Ectodermal cell (in vitro differentiated cells): ENCODE data around the gene CYTL1.

Experiments
- H3K27ac ChIP-seq: 2 replicates; pipeline ENCODE4 v1.7.0; 2013; ENCODE audit warnings: mild to moderate bottlenecking, low read depth, low read length; ENCODE audit not compliant: insufficient read depth, poor library complexity, severe bottlenecking
- H3K27me3 ChIP-seq: 2 replicates; pipeline ENCODE4 v1.7.0; 2013; ENCODE audit warnings: mild to moderate bottlenecking, low read length; ENCODE audit not compliant: insufficient read depth, control insufficient read depth, poor library complexity, severe bottlenecking
- H3K36me3 ChIP-seq: one replicate; pipeline ENCODE4 v1.7.0; 2013; ENCODE audit warnings: low read length; ENCODE audit not compliant: control insufficient read depth, insufficient read depth
- H3K4me1 ChIP-seq: one replicate; pipeline ENCODE4 v1.7.0; 2013; ENCODE audit warnings: low read length; ENCODE audit not compliant: control insufficient read depth, insufficient read depth
- H3K4me3 ChIP-seq: 2 replicates; pipeline ENCODE4 v1.7.0; 2013; ENCODE audit warnings: low read depth, low read length, control low read depth; ENCODE audit not compliant: insufficient read depth
- H3K9me3 ChIP-seq: 2 replicates; pipeline ENCODE4 v1.7.0; 2013; ENCODE audit warnings: mild to moderate bottlenecking, low read length, moderate library complexity; ENCODE audit not compliant: control insufficient read depth
- WGBS, 2 experiments: methylation state at CpG; one replicate each; pipeline ENCODE4 v1.1.7; 2013; ENCODE audit warnings: missing lambda C conversion rate in 2 of 2; 5-methylcytosine and 5-hydroxymethylcytosine counted together

The CYTL1 gene

DNA sequence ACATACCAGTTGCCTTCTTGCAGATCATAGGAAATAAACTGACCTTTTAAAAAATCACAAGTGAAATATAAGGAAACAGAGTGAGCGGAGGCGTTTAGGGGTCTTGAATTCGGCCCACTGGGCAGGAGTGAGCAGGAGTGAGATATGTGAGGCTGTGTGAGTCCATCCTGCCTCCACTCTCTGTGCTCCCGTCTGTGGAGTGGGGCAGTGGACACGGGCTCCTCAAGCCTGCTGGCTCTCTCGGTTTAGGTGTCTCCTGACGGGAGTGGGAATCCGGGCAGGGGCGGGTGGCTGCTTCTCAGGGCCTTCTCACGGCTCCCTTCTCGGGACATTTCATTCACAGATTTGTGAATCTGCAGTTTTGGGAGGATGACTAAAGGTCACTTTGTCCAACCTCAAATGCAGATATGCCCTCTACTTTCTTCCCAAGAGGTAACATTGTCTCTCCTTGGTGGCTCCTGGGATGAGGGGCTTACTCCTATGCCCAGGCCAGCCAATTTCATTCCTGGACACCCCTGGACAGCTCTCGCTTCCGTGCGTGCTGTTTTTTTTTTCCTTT, 27.6 kb downstream of the CYTL1 start:
- Histone ChIP-seq H3K9me3 (no peaks in the 10 kb centered on the region), H3K4me1 (peaks cover 5% of the 10 kb centered on the region), H3K27ac (no peak overlapping the region), H3K36me3 (no peaks in the 10 kb centered on the region), H3K4me3 (no peak overlapping the region), H3K27me3 (no peaks in the 10 kb centered on the region)
- 93 to 94% methylated on average over 14 of the region's 14 CpGs for WGBS, 2 experiments

DNA sequence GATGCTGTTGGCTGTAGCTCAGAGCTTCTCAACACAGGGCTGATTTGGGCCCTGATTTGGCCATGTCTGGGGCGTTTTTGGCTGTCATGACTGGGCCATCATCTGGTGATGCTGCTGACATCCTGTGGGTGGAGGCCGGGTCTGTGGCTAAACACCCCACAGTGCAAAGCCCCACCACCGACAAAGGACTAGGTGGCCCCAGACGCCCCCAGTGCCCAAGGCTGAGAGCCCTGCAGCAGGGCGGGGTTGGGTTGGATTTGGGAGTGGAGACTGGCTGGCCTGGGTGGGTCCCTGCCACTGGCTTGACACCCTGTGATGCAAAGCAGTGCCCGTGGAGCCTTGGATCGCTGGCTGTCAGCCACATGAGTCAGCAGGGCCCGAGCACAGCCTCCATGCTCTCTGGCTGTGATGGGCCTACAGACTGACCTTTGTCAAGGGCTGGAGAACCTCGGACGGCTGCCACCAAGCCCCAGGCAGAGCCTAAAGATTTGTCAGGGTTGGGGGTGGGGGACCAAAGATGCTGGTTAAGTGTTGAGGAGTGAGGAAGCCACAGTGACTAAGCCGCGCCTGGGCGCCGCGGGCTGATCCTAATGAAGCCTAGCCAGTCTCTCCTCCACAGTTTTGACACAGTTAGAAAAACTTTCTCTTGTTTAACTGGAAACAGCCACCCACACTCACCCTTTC, 28.3 kb downstream of the CYTL1 start:
- Histone ChIP-seq H3K27ac (no peak overlapping the region), H3K27me3 (no peaks in the 10 kb centered on the region), H3K36me3 (no peaks in the 10 kb centered on the region), H3K4me3 (no peak overlapping the region), H3K9me3 (no peaks in the 10 kb centered on the region), H3K4me1 (peaks cover 5% of the 10 kb centered on the region)
- 87 to 90% methylated on average over 15 of the region's 15 CpGs for WGBS, 2 experiments

DNA sequence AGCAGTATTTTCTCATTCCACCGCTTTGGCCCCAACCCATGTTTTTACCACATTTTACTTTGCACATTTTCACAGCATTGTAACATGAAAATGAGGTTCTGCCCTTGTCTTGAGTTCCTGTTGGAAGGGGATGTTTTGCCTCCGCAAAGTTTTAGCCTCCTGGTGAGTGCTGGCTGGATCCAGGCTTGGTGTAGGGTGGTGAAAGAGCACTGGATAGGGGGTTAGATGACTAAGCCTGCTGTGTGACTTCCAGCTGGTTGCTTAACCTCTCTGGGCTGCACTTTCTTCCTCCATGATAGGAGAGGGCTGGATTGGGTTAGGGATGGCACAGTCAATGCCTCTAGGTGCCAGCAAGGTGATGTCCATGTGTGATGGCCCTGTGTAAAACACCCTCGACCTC, 28.9 kb downstream of the CYTL1 start:
- H3K4me3 ChIP-seq, result no peak overlapping the region
- no peak overlapping the region for H3K27ac ChIP-seq
- WGBS, 2 experiments, result 85 to 91% methylated on average over 3 of the region's 3 CpGs
- no peaks in the 10 kb centered on the region for H3K27me3 ChIP-seq
- H3K9me3 ChIP-seq, result no peaks in the 10 kb centered on the region
- peaks cover 5% of the 10 kb centered on the region for H3K4me1 ChIP-seq
- no peaks in the 10 kb centered on the region for H3K36me3 ChIP-seq

DNA sequence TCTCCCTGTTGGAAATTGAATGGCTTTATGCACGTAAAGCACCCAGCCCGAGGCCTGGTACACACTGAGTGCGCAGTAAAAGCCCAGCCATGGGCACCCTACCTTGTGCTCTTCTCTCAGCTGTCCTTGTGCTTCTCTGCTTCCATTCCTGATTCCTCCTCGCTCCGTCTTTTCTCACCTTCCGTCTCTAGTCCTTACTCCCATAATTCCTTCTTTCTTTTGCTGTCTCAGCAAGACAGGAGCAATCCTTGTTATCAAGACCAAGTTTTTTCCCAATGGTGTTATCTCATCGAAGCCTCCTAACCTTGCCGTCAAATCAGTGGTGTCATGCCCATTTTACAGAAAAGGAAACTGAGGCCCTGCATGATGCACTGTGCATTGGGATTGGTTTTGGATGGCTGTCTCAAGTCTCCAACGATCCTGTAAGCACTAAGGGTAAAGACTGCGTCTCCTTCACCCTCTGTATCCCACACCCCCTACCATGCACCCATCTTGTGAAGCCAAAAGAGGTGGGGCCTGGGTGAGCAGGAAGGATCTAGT, 30.1 kb downstream of the CYTL1 start:
- H3K4me3 ChIP-seq, result no peak overlapping the region
- no peak overlapping the region for H3K27ac ChIP-seq
- 93 to 95% methylated on average over 8 to 10 of the region's 10 CpGs for WGBS, 2 experiments
- H3K27me3 ChIP-seq, result no peaks in the 10 kb centered on the region
- no peaks in the 10 kb centered on the region for H3K9me3 ChIP-seq
- H3K36me3 ChIP-seq, result no peaks in the 10 kb centered on the region
- peaks cover 5% of the 10 kb centered on the region for H3K4me1 ChIP-seq

DNA sequence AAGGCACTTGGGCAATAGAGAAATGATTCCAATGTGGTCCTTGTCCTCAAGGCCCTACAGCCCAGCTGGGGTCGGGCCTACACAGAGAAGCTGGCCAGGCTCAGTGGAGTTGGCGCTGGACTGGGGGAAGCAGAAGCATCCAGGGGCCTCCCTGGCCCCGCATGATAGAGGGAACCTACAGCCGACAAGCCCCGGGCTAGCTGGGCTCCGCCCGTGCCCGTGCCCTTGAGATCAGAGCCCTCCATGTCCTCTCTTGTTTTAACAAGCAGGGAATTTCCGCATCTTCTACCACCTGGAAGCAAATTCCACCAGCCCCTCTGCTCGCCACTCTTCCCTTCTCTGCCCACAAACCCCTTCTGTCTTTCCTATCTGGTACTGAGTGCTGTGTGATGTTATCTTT, 31.6 kb downstream of the CYTL1 start:
- Histone ChIP-seq H3K27me3 (no peaks in the 10 kb centered on the region), H3K4me1 (peaks cover 5% of the 10 kb centered on the region), H3K9me3 (no peaks in the 10 kb centered on the region), H3K4me3 (no peak overlapping the region), H3K36me3 (no peaks in the 10 kb centered on the region), H3K27ac (no peak overlapping the region)
- WGBS, 2 experiments, result 82 to 86% methylated on average over 9 to 10 of the region's 10 CpGs

DNA sequence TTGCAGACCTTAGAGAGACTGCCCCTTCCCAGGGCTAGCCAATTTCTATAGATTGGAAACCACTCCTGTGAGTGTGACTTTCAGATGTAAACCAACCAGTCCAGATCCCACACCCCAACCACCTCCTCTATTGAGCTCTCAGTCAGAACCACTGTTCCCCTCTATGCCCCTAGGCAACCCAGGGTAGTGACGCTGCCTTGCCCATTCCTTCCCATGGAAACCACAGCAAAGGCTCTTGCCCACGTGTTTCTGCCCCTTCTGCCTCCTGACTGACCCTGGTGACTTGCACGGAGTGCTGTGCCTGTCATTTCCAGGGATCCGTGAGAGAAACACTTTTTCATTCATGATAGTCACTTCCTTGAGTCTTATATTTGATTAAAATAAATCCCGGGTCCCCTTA, 32.4 kb downstream of the CYTL1 start:
- peaks cover 10% of the 10 kb centered on the region for H3K4me1 ChIP-seq
- WGBS, 2 experiments, result 81 to 83% methylated on average over 5 of the region's 5 CpGs
- H3K9me3 ChIP-seq, result no peaks in the 10 kb centered on the region
- no peaks in the 10 kb centered on the region for H3K27me3 ChIP-seq
- H3K27ac ChIP-seq, result no peak overlapping the region
- H3K36me3 ChIP-seq, result no peaks in the 10 kb centered on the region
- no peak overlapping the region for H3K4me3 ChIP-seq

DNA sequence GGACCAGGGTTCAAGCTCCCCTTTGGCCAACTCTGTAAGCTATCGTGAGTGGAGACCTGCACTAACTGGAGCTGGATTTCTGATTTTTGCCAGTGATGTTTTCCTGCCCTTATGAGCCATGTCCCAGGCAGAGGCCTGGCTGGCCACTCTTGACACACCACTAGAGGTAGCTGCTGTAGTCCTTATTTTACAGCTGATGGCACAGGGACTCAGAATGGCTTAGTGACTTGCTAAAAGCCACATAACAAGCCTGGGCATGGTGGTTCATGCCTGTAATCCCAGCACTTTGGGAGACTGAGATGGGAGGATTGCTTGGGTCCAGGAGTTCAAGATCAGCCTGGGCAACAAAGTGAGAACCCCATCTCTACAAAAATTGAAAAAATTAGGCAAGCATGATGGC, 33.4 kb downstream of the CYTL1 start:
- Histone ChIP-seq H3K36me3 (no peaks in the 10 kb centered on the region), H3K9me3 (no peaks in the 10 kb centered on the region), H3K27me3 (no peaks in the 10 kb centered on the region), H3K27ac (no peak overlapping the region), H3K4me3 (no peak overlapping the region), H3K4me1 (peaks cover 11% of the 10 kb centered on the region)
- 90 to 92% methylated on average over 1 of the region's 1 CpG for WGBS, 2 experiments

DNA sequence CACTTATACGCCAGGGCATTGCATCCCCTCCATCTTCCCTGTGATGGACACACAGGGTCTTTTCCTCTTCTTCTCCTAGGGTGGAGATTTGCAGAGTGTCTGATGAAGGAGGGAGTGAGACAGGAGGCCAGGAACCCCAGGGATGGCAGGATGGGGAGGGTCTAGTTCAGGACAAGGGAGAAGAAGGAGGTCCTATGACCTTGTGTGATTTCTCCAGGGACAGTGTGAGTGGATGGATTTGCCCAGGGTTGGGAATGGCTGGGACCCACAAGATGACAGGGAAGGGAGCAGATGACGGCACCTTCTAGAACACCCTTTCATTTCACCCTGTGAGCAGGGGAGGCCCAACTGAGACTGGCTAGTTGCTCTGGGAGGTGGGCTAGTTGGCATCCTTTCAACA, 34.2 kb downstream of the CYTL1 start:
- Histone ChIP-seq H3K4me3 (no peak overlapping the region), H3K9me3 (no peaks in the 10 kb centered on the region), H3K4me1 (peaks cover 10% of the 10 kb centered on the region), H3K27ac (no peak overlapping the region), H3K36me3 (no peaks in the 10 kb centered on the region), H3K27me3 (no peaks in the 10 kb centered on the region)
- WGBS, 2 experiments, result 68 to 86% methylated on average over 1 to 2 of the region's 2 CpGs

DNA sequence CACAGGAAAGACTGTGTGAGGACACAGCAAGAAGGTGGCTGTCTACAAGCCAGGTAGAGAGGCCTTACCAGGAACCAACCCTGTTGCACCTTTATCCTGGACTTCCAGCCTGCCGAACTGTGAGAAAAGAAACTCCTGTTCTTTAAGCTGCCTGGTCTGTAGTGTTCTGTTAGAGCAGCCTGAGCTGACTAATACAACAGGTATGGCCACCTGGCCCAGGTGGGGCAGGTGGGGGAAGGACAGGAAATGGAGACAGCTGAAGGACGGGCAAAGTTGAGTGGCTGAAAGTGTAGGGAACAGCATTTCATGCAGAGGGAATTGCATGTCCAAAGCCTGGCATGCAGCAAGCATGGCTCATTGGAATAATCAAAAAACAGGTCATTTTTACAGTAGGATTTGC, 35.1 kb downstream of the CYTL1 start:
- H3K4me3 ChIP-seq, result no peak overlapping the region
- H3K27ac ChIP-seq, result no peak overlapping the region
- H3K36me3 ChIP-seq, result no peaks in the 10 kb centered on the region
- H3K27me3 ChIP-seq, result no peaks in the 10 kb centered on the region
- H3K9me3 ChIP-seq, result no peaks in the 10 kb centered on the region
- WGBS, 2 experiments, result 88 to 89% methylated on average over 2 of the region's 2 CpGs
- H3K4me1 ChIP-seq, result peaks cover 10% of the 10 kb centered on the region

DNA sequence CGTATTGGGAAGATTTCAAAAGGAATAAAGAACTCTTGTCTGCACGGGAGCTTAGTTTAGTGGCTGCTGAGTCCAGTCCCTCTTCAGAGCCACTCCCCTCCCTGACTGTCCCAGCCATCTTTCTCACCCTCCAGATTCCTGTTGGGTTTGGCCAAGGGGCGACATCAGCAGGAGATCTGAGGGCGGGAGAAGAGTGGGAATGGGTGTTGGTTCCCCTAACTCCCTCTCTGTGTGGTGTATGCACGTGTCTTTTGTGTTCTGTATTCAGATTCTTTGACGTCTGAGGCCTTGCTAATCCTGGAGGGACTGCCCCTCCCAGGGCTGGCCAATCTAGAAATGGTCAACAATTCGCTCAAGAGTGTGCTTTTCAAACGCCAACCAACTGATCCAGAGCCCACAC, 37.4 kb downstream of the CYTL1 start:
- no peak overlapping the region for H3K27ac ChIP-seq
- WGBS, 2 experiments, result 75 to 83% methylated on average over 8 of the region's 8 CpGs

More for the DNA sequence above, 37.4 kb downstream of the CYTL1 start:
- H3K9me3 ChIP-seq, result no peaks in the 10 kb centered on the region
- H3K36me3 ChIP-seq, result no peaks in the 10 kb centered on the region
- peaks cover 10% of the 10 kb centered on the region for H3K4me1 ChIP-seq
- no peak overlapping the region for H3K4me3 ChIP-seq
- no peaks in the 10 kb centered on the region for H3K27me3 ChIP-seq
